BJ (cell line): ENCODE results near the gene RGS19. TPM values are rescaled to one million over a fixed set of nuclear protein-coding genes. Genes with fewer than 3 reads are reported as not detected.

Source experiments
- CTCF ChIA-PET: fragments of 350-600 bp; formaldehyde crosslinking; extraction: SDS; loops from one replicate; lab custom pipeline; 2021; ENCODE audit warnings: antibody characterized with exemption, inconsistent platforms; lab: Yijun Ruan, JAX
- POLR2A ChIA-PET: fragments of 300-600 bp; sonication (Branson Sonifier 250); formaldehyde crosslinking; extraction: SDS; loops from one replicate; lab custom pipeline; 2021; ENCODE audit warnings: antibody characterized with exemption; lab: Charles Lee
- DNase-seq: peaks from one replicate; pipeline ENCODE4 v3.0.0-alpha.2; 2011; ENCODE audit warnings: low read depth
- H3K27me3 ChIP-seq: 2 replicates; pipeline ENCODE4 v1.6.0; 2011; ENCODE audit warnings: low read length; ENCODE audit not compliant: control insufficient read depth, insufficient read depth
- H3K36me3 ChIP-seq: 2 replicates; pipeline ENCODE4 v1.5.1; 2011; ENCODE audit warnings: low read length; ENCODE audit not compliant: control insufficient read depth, insufficient read depth
- H3K4me3 ChIP-seq: 2 replicates; pipeline ENCODE4 v1.5.1; 2011; ENCODE audit warnings: low read depth, mild to moderate bottlenecking, control low read depth, low read length
- polyA plus RNA-seq: library from polyadenylated mRNA; depleted of rRNA; stranded (reverse); fragments of >200 nt; gene quantifications from 2 replicates; pipeline ENCODE4 v1.2.3, GENCODE V29; 2011
- TF ChIP-seq, protein P1 (sequence below): IDR thresholded peaks from 2 replicates; pipeline ENCODE4 v1.5.1; 2011; ENCODE audit warnings: low read depth, mild to moderate bottlenecking, control low read depth, inconsistent platforms, low read length, moderate library complexity; ENCODE audit not compliant: insufficient read depth

RGS19 gene
- polyA plus RNA-seq, 1 experiment, result 14.5 TPM

- no peak for DNase-seq
- H3K27me3 ChIP-seq, result peaks cover 2% of the 10 kb centered on the region; the same call in 1 of the 2 replicates
- no peak overlapping the region for H3K4me3 ChIP-seq
- TF ChIP-seq, protein P1, sequence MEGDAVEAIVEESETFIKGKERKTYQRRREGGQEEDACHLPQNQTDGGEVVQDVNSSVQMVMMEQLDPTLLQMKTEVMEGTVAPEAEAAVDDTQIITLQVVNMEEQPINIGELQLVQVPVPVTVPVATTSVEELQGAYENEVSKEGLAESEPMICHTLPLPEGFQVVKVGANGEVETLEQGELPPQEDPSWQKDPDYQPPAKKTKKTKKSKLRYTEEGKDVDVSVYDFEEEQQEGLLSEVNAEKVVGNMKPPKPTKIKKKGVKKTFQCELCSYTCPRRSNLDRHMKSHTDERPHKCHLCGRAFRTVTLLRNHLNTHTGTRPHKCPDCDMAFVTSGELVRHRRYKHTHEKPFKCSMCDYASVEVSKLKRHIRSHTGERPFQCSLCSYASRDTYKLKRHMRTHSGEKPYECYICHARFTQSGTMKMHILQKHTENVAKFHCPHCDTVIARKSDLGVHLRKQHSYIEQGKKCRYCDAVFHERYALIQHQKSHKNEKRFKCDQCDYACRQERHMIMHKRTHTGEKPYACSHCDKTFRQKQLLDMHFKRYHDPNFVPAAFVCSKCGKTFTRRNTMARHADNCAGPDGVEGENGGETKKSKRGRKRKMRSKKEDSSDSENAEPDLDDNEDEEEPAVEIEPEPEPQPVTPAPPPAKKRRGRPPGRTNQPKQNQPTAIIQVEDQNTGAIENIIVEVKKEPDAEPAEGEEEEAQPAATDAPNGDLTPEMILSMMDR, result no peak
- no peaks in the 10 kb centered on the region for H3K36me3 ChIP-seq
- ChIA-PET CTCF (interaction anchor here (1.2 to 1.6 kb wide), 3 partner anchors 33 to 807 kb away, joined by 3 to 5 read pairs (median 4); partner anchors contain the start of genes LKAAEAR1 and PRPF6), POLR2A (no interaction called here)
Observed at GRCh38 chr20:64116541-64117431, 37.5 kb upstream of the RGS19 start.

GRCh38 chr20:64116016-64116415, 36.7 kb upstream of the RGS19 start:
- no peak for DNase-seq
- Histone ChIP-seq H3K27me3 (no peaks in the 10 kb centered on the region), H3K36me3 (no peaks in the 10 kb centered on the region), H3K4me3 (no peak overlapping the region)
- POLR2A ChIA-PET, result no interaction called here
- TF ChIP-seq, protein P1, result no peak
- CTCF ChIA-PET, result interaction anchor here (1.2 to 1.6 kb wide), 2 partner anchors 32 to 806 kb away, joined by 3 to 4 read pairs; partner anchors contain the start of gene LKAAEAR1

DNA sequence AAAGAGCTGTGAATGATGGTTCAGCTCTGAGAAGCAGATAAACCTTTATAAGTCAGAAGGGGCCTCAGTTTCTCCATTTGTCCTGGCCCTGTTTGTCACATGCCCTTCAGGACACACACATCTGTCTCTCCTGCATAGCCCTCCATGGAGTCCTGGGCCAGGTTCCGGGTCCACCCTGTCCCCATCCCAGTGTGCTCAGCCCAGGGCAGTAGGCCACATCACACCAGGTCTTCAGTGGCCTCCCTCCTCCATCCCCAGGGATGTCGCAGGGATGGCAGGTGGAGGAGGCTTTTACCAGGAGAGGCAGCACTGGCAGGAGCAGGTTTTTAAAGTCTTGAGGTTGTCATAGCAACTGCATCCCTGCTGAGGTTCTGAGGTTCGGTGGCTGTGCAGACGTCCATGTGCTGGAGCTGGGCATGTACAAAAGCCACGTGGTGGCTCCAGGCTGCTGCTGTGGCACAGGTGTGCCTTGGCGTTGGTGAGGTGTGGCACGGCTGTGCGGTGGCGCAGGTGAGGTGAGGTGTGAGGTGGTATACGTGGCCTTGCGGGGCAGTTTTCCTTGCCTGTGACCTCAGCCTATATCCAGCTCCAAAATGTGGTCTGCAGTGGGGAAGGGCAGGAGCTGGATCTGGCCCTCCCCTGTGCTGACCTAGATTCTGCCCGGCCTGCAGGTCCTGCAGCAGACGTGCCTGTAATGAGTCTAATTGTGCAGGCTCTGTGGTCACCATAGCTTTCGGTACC, 36.0 kb upstream of the RGS19 start:
- Histone ChIP-seq H3K36me3 (no peaks in the 10 kb centered on the region), H3K4me3 (no peak overlapping the region), H3K27me3 (no peaks in the 10 kb centered on the region)
- ChIA-PET POLR2A (no interaction called here), CTCF (interaction anchor here (1.2 to 1.6 kb wide), 2 partner anchors 32 to 805 kb away, joined by 3 to 4 read pairs; partner anchors contain the start of gene LKAAEAR1)
- TF ChIP-seq, protein P1, result no peak
- no peak for DNase-seq

- TF ChIP-seq, protein P1, result no peak
- no peak for DNase-seq
- H3K4me3 ChIP-seq, result no peak overlapping the region
- CTCF ChIA-PET, result no interaction called here
- H3K27me3 ChIP-seq, result 0 out of 2 replicates have a peak, but pooled peaks cover 1% of the 10 kb centered on the region
- H3K36me3 ChIP-seq, result no peaks in the 10 kb centered on the region
- POLR2A ChIA-PET, result no interaction called here
Observed at GRCh38 chr20:64114356-64114971, 35.1 kb upstream of the RGS19 start.
